Caki2 (cell line): Measurements from ENCODE around the gene IKBKE. TPM values are rescaled to one million over a fixed set of nuclear protein-coding genes. Genes with fewer than 3 reads are reported as not detected.

Experiments used
- DNase-seq: peaks from one replicate; pipeline ENCODE4 v3.0.0-alpha.2; 2015; ENCODE audit warnings: low read depth
- in situ Hi-C: cut with HindIII; loops from 2 replicates; pipeline ENCODE4 v1.10.0; 2016; ENCODE audit warnings: low sequenced_read_pairs, low pct_unique_long_range_greater_than_20kb, mixed read lengths
- total RNA-seq: library from RNA; depleted of rRNA; stranded (reverse); fragments of >200 nt; shearing (Covaris generic); gene quantifications from 2 replicates; pipeline ENCODE4 v1.2.3, GENCODE V29; 2014; ENCODE audit warnings: low replicate concordance; rRNA removed

Gene IKBKE
- 21.0 and 24.6 TPM in 2 replicates for total RNA-seq

DNA sequence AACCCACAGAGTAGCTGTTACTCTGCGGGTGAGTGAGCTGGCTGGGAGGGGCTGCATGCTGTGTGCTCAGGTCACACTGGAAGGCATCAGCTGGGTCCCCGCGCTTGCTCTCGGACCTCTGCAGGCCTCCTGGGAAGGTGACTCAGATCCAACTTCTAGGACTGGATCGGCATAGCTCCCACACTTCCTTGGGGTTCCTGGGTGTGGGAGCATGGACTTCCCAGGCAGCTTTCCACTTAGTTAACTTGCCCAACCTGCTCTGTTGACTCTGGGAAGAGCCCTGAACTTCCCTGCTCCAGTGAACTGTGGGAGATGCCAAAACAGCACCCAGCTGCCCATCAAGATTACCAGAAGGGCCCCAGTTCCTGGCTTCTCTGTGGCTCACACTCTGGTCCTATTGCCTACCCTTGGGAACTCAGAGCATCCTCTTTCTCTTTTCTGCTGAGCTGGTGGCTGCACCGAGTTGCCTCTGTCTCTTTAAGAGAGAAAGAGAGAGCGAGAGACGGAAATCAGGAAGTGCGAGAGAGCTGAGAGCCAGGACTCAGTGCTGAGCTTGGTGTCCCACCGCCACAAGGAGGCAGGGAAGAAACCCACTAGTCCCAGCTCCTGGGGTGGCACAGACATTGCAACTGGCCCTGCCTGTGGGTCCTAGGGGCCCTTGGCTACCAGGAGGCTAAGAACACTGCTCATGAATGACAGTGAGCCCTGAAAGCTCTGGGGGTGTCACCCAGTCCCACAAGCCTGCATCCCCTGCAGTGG is at the start of gene IKBKE:
TSS of gene IKBKE (plus strand) at position 544 of the 759 bp plus-strand sequence. CDS start 2,752 bp downstream, outside the sequence.
- peak; percentile 83 for DNase-seq

DNA sequence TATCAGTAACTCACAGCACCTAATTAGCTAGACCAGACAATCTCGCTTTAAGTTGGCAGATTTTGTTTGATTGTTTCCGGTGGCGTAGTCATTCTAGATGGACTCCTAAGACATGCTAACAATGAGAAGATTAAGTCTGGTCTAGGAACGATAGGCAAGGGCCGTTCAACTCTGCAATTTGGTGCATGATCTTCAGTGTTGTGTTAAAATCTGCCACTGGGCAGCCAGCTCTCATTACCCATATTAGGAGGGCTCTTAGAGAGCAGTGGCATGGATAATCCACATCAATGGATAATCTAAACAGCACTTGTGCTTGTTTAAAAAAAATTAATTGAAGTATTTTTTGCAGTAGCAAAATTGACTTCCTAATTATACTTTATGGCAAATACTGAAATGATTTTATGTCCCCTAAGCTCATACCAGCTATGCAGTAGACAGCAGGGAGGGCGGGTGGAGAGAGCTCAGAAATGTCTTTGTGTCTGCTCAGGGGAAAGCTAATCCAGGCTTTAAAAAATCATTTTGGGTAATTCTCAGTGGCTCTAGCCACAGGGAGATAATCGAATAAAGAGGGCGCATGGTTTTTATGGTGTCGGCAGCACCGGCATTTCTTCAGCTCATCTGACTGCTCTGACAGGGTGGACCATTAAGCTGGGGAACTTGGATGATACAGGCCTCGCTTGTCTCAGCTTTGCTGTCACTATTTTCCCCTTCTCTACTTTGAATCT is 48.5 kb upstream of the IKBKE start:
- in situ Hi-C loops: no loop called here
- no peak for DNase-seq

More for the DNA sequence above, at the start of gene IKBKE:
- in situ Hi-C loops: no loop called here

DNA sequence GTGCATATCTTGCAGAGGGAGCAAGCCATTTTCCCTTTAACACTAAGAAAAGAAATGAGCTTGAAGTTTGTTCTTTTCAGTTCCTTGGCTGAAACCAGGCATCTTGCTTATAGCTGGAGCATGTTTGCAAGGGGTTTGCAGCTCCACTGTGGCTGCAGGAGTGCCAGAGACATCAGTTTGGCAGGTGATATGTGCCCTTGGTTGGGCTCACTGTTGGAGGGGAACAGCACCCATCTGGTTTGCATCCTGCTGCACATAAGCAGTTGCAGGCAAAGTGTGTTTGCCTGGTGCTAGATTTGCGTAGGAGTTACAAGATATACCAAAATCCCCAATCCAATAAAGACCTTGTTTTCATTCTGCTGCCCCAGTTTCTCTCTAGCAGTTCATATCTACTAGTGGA is 47.8 kb upstream of the IKBKE start:
- no peak for DNase-seq
- in situ Hi-C loops: no loop called here

DNA sequence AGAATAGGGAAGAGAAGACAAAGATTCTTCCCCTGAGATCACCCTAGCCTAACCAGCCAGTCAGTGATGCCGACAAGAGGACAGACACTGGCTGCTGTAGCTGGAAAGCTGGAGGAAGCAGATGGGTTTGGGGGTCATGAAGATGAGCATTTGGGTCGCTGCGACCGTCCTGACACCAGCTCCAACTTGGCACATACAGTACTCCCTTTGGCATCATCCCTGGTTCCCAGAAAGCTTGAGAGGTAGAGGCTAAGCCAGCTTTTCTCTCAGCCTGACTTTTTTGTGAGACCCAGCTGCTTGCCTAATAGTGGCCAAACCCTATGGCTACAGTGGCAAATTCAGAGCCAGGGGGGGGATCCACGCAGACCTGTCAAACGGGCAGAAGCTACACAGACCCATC is 43.0 kb upstream of the IKBKE start:
- in situ Hi-C loops: no loop called here
- no peak for DNase-seq

DNA sequence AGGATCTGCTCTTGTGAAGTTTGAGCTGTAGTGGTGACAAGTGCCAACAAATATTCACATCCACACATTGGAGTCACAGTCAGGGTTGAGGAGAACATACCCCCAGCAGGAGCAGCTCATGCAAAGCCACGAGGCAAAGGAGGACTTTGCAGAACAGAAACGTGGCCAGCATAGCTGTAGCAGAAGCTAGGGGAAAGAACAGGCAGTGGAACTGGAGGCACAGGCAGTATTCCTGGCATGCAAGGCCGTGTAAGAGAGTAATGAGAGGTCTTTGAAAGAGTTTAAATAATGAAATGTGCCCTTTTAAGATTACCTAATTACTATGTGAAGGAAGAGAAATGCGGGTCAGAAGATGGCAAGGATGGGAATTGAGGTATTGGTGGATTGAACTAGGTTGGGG is 40.9 kb upstream of the IKBKE start:
- in situ Hi-C loops: no loop called here
- DNase-seq: no peak

DNA sequence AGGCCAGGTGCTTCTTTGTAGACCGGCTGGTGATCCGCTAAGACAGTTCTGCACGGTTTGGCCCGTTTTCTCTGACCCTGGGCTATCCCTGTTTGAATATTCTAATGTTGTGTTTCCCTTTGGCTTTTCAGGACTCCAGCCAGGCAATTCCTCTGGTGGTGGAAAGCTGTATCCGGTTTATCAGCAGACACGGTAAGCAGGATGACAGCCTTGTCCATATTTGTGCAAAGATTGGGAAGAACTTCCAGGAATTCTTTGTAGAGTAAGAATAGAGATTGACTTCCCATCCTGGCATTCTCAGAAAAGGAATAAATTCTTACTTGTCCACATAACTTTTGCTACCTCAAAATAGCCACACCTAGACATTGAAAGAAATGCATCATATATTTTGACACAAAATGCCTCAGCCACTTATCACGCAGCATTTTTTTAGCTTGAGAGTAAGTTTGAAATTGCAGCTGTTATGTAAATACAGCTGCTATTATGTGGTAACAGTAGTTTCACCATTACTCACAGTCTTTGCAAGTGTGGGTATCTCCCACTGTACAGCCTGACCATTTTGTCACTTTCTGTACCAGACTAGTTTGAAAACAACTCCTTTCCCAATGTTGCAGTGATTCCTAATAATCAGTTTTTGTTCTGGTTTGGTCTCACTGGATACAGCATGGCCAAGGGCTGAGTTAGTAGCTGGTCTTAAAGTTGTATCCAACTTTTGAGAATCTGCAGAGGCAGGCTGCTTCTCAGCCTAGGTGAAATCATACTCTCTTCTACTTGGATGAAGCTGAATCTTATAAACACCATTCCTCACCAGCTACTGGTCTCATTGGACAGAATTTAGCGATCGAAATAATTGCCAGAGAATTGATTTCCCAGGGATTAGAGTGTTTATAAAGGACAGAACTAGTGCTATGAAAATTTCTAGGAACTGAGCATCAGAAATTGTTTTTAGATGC is 40.0 kb upstream of the IKBKE start:
- DNase-seq: no peak
- in situ Hi-C loops: no loop called here

DNA sequence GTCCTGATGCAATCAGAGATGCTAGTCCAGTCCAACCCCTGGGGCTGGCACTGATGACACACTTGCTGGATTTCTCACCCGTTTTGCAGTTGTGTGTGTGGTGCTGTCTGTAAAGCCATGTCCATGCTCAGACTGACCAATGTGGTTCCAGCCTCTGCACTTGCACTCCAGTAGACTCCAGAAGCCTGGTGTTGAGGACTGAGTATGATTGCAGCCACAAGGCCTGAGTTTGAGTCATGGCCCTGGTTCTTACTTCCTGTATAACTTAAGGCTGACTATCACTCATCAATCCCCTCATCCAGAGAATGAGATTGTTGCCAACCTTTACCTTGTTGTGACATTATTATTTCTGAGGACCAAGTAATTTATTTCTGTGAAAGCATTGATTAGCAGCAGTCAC is 34.8 kb upstream of the IKBKE start:
- no peak for DNase-seq
- in situ Hi-C loops: no loop called here

DNA sequence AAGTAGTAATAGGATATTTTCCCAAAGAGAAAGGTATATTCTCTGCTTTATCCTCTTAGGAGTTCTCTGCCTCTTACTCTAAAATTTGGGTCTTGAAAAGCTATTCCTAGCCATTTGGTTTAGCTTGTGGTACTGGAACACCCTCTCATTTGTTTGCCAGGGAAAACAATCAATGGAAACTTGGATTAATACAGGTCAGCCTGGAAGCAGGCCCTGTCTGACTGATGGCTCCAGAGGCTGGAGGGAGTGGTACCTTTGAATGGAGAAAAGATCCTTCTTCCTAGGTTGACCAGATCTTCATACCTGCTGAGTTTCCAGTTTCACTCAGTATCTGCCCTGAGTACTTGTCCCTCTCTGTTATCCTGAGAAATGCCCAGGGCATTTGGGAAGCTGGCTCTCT is 31.7 kb upstream of the IKBKE start:
- in situ Hi-C loops: no loop called here
- no peak for DNase-seq

DNA sequence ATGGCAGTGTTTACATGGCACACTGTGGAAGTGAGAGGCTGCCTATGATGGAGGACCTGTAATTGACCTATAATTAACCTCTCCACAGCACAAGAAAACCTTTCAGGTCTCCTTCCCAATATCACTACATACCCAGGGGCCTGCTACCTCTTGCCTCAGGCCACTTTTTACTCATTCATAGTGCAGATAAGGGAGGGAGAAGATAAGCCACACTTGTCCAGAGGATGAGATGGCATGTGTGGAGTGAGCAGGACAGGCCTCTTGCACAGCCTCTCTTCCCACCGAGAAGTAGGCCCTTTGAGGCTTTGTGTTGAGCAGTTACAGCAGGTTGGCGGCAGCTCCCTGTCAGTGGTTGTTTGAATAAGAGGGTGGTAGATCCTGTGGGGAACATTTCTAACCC is 31.1 kb upstream of the IKBKE start:
- in situ Hi-C loops: no loop called here
- DNase-seq: no peak

DNA sequence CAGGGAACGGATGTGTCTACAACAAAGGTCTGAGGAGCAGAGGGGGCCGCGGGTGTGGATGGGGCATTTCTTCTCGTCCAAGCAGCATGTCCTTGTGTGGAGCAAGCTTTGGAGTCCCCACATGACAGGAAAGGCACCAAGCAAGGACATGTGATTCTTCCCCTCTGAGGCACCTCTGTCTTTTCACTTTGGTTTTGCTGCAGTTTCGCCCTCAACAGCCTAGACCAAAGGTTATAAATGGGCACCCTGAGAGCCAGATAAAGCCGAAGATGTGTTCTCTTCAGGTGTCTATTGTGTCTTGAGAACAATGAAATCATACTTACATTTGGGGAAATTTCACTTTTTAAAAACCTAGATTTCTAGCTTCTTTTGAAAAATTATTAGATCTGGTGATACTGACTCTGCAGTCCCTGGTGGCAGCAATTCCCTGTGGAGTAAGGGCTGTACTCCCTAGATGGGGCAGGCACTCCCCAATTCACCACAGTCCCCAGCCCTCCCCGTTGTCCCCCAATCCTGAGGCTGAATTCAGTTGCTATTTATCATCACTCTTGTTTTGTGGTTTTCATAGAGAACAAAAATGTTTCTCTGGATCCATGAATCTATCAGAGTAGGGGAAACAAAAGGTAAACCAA is 28.8 kb upstream of the IKBKE start:
- in situ Hi-C loops: no loop called here
- no peak for DNase-seq

DNA sequence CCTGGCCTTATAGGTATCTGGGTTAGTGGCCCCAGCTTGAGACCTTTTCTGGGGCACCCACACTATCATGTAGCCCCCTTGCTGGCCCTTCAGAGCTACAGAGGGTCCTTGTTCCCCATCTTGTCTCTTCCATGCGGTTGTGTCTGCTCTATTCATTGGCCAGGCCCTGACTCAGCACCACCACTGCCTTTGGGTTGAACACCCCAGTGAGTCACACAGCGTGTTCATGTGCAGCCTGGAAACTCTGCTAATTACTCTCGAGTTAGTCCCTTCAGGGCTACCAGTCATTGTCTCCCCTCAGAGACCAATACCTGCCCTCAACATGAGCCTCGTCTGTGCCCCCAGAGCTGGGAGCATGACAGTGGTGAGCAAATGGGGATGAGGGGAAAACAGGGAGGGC is 28.2 kb upstream of the IKBKE start:
- DNase-seq: no peak
- in situ Hi-C loops: no loop called here

DNA sequence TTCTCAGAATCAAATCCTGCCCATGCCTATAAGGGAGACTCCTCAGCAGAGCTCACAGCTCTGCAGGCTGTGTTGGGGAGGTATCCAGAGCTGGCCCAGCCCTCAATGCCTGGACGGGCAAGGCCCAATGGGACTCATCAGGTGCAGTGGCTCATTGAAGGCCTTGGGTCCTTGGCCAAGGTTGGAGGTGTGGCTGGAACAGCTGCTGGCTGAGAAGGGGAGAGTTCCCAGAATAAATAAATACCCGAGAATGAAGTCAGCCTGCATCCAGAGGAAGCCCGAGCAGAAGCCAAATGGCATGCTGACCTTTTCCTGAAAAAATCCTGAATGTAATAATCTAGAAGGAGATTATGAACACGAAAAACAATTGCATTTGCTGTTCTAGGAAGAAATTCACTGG is 25.2 kb upstream of the IKBKE start:
- no peak for DNase-seq
- in situ Hi-C loops: no loop called here

DNA sequence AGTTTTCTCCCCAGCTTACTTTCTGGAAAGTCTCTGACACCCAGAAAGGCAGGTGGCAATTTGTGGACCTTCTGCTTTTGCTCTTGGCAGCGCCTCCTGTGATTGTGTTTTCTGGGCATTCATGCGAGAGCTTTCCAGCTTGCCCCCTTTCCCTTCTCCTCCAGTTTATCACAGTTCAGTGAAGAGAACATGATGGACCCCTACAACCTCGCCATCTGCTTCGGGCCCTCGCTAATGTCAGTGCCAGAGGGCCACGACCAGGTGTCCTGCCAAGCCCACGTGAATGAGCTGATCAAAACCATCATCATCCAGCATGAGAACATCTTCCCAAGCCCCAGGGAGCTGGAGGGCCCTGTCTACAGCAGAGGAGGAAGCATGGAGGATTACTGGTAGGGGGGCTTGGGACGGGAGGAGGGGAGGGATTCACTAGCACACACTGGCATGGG is 24.3 kb upstream of the IKBKE start:
- no peak for DNase-seq
- in situ Hi-C loops: no loop called here

DNA sequence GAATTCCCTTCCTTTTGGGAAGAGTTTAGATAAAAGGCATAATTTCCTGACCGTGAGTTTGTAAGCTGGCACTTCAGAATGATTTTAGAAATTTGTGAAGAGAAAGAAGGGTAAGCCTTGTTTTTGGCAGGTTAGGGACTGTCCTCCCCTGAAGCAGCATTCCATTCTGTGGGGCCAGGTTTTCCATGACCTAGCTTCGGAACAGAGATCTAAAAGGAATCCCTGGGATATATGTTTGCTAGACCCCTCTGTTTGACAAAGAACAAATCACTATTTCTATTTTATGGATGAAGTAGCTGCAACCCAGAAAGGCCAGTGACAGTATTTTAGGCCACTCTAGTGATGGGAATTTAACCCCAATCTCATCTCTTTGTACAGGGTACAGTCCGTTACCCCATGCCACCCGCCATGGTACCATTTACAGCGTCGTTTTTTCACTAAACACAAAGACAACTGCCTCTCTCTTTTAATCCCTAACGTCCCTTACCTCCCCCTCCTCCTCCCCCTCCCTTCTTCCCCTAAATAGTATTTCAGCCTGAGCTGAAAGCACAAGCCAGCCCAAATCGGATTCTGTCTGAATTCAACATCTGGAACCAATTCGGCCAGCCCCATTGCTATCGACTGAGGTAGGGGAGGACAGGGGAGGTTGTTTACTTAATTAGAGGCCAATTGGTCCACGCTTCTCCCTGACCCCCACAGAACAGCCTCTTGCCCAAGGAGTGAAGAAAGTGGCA is 23.4 kb upstream of the IKBKE start:
- no peak for DNase-seq

DNA sequence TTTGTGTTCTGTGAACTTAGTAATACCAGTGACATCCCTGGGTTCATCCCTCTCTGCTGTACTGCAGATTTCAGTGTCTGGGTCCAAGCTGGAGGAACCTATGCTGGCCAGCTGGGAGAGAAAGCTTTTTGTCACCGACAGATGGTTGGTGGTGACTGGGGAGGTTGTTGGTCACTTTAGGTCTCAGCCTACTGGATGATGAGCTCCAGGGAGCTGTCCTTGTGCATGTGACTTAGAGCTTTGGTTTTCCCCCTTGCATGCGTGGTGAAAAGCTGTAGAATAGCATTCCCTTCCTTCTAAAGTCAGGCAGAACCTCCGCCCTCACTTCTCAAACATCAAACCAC is 22.9 kb upstream of the IKBKE start:
- in situ Hi-C loops: no loop called here

More for the DNA sequence above, 23.4 kb upstream of the IKBKE start:
- in situ Hi-C loops: no loop called here

DNA sequence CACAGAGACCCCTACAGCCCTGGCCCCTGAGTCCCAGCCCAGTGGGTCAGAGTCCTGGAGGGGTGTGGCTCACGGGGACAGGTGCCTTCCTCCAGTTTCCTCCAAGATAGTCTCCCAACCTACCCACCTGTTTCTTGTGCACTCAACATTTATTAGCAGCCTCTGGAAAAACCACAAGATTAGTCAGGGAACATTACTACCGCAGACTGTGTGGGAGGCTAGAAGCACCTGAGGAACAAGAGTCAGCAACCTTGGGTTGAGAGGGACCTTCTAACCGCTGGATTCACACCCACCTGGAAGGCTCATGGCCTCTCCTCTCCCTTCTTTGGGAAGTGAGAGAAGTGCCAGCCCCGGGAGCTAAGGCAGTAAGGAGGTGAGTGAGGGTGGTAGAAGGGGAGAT is 22.5 kb upstream of the IKBKE start:
- no peak for DNase-seq
- in situ Hi-C loops: no loop called here

More for the DNA sequence above, 22.9 kb upstream of the IKBKE start:
- DNase-seq: no peak

DNA sequence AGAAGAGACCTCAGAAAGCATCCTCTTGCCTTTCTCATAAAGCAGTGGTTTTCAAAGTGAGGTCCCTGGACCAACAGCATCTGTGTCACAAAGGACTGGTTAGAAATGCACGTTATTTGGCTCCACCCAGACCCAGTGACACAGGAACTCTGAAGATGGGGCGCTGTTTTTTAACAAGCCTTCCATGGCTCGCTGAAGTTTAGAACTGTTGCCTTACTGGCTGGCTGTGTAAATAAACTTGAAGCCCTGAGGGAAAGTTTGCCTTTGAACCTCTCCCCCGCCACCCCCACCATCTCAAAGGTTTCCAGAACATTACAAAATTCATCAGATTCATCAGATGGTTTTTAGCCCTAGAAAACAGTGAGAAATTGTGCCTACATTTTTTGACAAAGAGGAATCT is 21.8 kb upstream of the IKBKE start:
- in situ Hi-C loops: no loop called here
- no peak for DNase-seq

DNA sequence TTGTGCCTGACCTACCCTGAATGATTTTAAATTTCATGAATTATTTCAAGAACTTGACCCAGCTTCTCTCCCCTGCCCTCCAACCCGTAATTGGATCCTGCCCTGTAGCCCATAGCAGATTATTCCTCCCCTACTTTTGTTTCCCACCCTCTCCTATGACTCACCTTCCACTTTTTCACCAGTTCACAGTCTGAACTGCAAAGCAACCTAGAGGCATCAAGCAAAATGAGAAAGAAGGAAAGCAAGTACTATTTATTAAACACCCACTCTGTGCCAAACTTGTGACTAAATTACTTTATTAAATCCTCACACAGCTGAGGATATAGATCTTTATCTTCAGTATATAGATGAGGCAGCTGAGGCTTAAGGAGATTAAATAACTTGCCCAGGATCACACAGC is 20.7 kb upstream of the IKBKE start:
- DNase-seq: no peak
- in situ Hi-C loops: no loop called here
